A204.1 (cell line): ENCODE measurements around the gene CTSF.
A peak's percentile ranks its signal among the peaks of the same experiment; 100 is the strongest.
"Not testable (repeated sequence)": the region's sequence is repeated elsewhere in the genome, so short reads cannot be mapped to it uniquely, and the experiment has no call there.

ENCODE experiments used
- FAIRE-seq: peaks from 2 replicates; lab custom pipeline; 2012; peaks lifted over from hg19 to GRCh38; lab: Jason Lieb, UNC

CTSF gene

DNA sequence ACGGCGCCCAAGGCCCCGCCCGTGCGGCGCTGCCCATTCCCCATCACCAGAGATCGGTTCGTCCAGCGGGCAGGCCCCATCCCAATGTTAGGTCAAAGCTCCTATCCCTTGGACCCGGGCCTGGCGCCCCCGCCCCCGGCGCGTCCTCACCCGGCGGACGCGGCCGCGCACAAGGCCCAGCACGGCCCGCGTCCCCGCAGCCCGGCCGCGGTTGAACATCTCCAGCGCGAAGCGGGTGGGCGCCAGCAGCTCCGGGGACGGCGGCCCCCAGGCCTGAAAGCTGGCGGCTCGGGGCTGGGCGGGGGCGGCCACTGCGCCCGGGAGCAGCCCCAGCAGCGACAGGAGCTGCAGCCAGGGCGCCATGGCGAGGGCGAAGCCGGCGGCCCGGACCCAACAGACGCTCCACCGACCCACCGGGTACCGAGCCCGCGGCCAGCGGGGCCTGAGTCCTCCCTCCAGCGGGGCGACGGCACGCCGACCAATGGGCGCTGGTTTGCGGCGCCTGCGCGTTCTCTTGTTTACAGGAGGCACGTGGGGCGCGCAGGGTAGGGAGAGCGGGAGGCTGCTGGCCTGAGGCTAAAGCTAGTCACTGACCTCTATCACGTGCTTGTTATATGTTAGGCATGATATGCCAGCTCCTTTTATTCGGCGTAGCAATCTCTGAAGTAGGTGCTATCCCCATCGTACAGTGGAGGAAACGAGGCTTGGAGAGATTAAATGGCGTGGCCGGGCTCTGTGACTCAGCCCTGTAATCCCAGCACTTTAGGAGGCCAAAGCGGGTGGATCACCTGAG, at the start of gene CTSF:
CTSF (minus strand) TSS at position 483 of the 793 bp plus-strand sequence; CDS start at position 363, 120 bp downstream.
- no peak for FAIRE-seq

DNA sequence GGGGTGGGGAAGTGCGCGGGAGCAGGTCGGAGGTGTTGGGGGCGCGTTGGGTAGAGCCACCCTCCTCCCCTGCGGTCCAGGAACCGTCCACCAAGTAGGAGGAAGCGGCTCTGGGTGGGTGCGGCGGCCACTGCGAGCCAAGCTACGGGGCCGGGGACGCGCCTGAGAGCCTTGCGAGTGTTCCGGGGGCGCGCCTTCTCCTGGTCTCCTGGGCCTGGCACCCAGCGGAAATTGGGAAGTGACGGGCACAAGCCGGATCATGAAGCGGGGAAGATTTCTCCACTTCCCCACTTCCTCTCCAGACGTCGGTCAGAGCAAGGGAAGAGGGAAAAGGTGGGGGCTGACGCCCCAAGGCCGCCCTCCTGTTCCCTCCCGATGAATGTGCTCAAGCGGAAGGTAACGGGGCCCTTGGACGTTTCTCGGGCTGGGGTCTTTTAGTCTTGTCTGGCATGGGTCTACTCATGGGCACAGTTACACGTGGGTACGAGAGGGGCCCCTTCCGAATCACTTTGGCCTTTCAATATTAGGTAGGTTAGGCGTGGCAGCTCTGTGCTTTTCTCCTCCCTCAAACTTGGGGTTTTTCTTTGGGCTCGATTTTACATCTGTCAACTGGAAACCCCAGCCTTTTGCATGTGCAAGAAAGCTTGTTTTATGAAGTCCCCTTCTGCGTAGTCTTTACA, 48.9 kb upstream of the CTSF start:
- no peak for FAIRE-seq

DNA sequence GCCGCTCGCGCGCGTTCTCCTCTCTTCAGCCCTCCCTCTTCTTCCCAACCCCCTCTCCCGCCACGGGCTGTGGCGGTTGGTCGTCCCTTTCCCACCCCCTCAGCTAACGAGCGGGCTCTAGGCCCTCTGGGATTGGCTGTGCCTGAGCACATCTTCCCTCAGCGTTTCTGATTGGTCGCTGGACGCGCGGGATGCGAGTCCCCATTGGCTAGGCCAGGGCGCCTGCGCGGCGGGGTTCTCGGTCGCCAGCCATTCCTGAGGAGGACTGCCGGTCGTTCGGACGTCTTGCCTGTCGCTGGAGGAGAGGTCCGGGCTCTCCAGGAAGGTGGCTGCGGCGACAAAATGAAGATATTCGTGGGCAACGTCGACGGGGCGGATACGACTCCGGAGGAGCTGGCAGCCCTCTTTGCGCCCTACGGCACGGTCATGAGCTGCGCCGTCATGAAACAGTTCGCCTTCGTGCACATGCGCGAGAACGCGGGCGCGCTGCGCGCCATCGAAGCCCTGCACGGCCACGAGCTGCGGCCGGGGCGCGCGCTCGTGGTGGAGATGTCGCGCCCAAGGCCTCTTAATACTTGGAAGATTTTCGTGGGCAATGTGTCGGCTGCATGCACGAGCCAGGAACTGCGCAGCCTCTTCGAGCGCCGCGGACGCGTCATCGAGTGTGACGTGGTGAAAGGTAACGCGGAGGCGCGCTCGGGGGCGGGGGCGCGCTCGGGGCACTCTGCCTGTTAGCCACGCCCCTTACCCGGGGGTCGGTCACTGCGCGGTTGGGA, 48.2 kb upstream of the CTSF start, which contains the start of gene RBM14:
RBM14 (plus strand) TSS at position 252 of the 776 bp plus-strand sequence; CDS start at position 343, 91 bp downstream.
- FAIRE-seq, result peak; percentile 92

DNA sequence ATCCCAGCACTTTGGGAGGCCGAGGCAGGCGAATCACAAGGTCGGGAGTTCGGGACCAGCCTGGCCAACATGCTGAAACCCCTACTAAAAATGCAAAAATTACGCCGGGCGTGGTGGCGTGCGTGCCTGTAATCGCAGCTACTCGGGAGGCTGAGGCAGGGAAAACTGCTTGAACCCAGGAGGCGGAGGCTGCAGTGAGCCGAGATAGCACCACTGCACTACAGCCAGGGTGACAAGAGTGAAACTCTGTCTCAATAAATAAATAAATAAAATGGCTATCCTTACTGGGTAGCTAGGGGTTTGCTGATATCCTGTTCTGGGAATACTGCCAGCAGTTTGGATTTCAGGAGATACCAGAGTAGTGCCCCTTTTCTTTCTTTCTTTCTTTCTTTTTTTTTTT, 45.7 kb upstream of the CTSF start:
- FAIRE-seq, result no peak

DNA sequence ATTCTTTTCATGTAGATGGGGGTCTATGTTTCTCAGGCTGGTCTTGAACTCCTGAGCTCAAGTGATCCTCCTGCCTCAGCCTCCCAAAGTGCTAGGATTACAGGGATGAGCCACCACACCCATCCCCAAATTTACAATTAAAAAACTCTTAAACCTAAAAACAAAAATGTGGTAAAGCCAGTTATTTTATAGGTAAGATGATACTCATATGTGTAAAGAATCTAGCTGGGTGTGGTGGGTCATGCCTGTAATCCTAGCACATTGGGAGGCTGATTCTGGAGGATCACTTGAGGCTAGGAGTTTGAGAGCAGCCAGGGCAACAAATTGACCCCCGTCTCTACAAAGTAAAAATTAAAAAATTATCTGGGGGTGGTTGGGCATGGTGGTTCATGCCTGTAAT, 44.1 kb upstream of the CTSF start:
- no peak for FAIRE-seq

DNA sequence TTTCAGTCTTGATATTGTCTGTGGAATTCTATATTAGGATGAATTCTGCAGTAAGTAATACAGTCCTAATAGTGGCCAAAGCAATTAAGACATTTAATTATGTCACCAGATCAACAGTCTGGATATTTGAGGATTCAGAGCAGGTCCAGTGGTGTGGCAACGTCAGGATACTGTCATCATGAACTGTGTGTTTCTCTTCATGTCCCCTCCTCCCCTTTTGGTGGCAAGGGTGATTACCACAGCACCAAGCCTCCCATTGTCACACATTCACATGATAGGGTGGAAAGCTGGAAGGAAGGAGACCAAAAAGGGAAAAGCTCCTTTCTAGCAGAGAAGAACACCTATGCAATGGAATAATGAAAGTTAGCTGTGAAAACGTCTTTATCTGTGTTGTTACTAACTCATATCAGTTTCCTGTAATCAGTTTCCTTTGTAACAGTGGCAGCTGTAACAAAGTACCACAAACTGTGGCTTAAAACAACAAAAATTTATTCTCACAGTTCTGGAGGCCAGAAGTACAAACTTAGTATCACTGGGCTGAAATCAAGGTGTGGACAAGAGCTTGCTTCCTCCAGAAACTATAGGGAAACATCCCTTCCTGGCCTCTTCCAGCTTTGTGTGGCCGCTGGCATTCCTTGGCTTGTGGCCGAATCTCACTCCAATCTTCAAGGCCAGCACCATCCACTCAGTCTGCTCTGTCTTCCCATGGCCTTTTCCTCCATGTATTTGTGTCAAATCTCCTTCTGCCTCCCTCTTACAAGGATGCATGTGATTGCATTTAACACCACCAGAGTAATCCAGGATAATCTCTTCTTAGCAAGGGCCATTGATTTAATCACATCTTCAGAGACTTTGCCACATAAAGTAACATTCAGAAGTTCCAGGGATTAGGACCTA, 41.6 kb upstream of the CTSF start:
- no peak for FAIRE-seq

DNA sequence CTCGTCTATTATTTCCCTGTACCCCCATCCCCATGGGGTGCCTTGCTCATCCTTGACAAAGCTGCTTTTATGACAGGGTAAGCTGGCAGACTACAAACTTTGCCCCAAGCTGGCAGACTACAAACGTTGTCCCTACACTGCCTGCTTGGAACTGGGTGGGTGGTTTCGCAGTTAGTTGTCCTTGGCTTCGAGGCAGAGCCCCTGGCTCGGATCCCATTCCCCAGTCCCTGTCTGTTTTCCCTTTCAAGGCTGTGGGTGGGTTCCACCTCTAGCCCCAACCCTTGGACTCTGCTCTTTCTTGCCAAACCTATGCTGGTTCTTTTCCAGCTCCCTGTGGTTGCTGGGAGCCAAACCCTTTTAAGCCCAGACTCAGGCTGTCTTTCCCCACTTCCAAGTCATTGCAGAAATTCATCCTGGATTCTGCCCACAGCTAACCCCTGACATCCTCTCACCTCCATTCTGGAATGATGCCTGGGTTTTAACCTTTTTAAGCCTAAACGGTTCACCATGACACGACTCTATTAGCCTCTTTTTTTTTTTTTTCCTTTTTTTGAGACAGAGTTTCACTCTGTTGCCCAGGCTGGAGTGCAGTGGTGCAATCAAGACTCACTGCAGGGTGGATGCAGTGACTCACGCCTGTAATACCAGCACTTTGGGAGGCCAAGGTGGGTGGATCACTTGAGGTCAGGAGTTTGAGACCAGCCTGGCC, 38.9 kb upstream of the CTSF start:
- FAIRE-seq, result no peak

DNA sequence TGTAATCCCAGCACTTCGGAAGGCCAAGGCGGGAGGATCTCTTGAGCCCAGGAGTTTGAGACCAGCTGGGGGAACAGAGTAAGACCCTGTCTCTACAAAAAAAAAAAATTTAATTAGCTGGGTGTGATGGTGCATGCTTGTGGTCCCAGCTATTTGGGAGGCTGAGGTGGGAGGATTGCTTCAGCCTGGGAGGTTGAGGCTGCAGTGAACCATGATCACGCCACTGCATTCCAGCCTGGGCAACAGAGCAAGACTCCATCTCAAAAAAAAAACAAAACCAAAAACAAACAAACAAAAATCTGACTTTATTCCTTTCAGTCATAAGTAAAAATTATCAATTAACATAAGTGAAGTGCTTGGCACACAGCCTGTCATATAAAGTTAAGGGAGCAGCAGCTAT, 38.2 kb upstream of the CTSF start:
- FAIRE-seq, result not testable (repeated sequence)

DNA sequence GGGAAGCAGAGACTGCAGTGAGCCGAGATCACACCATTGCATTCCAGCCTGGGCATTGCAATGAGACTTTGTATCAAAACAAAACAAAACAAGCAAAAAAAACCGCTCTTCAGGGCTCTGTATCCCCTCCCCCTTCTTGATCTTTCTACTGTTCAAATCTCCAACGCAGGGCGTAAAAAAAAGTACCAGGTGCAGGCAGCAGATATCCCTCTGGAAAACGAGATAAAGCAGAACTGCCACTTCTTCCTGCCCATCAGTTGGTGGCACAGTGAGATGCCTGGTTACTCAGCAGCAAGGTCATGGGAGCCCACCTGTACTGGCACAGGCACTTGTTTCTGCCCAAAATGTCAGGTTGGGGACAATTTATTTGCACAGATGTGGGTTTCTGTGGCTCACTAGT, 35.7 kb upstream of the CTSF start:
- no peak for FAIRE-seq

DNA sequence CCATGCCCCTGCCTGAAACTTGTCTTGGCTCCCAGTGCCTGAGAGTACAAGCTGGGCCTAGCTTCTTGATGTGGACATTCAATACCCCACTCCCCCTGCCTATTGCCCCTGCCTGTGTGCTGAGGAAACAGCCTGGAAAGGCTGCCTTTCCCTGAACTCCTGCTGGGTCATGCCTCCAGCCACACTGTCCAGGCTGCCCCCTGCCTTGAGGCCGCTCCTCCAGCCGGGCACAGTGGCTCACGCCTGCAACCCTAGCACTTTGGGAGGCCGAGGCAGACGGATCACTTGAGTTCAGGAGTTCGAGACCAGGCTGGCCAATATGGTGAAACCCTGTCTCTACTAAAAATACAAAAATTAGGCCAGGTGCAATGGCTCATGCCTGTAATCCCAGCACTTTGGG, 34.7 kb upstream of the CTSF start:
- no peak for FAIRE-seq

DNA sequence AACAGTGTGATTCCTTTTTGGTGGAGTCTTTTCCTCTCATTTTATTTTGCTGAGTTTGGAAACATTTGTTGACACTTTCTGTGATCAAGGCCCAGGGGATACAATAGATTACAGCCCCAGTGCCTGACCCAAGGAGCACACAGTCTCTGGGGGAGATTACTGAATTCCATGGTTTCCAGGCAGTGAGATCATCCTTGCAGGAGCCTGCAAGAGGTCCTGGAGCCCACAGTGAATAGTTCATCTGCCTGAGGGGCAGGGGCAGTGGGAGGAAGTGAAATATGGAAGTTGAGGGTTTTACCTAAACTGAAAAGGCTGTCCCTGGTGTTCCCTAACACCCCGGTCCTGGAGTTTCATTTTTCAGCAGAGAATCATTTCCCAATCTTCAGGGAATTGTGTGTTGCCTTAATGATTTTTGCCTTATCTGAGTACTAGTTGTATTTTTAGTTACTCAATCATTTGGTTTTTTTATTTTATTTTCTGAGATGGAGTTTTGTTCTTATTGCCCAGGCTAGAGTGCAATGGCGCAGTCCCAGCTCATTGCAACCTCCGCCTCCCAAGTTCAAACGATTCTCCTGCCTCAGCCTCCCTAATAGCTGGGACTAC, 32.3 kb upstream of the CTSF start:
- FAIRE-seq, result no peak

DNA sequence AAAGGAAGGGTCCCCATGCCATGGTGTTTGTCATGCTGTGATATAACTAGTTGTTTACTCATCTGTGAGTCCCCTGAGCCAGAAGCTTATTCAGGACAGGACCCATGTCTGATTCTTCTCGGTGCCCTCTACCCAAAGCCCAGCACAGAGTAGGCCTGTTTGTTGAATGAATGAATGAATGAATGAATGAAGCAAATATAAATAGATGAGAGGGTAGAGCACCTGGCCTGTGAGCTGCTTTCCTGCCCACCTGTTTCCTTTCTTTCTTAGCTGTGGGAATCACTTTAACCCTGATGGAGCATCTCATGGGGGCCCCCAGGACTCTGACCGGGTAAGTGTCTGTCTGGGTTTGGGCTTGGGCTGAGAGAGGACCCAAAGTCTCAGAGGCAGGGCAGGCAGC, 31.8 kb upstream of the CTSF start:
- no peak for FAIRE-seq

DNA sequence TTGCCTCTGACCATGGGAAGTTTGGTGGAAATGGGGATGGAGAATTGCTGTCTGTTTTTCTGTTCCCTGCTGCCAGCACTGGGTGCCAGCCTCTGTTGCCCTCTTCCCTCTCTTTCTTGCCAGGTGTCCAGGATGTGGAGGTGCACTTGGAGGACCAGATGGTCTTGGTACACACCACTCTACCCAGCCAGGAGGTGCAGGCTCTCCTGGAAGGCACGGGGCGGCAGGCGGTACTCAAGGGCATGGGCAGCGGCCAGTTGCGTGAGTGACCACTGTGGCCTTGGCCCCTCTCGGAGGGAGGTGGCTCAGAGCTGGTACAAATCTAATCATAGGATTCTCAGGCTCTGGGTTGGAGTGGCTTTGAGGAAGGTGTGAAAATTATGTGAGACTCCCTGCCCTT, 30.6 kb upstream of the CTSF start:
- no peak for FAIRE-seq

DNA sequence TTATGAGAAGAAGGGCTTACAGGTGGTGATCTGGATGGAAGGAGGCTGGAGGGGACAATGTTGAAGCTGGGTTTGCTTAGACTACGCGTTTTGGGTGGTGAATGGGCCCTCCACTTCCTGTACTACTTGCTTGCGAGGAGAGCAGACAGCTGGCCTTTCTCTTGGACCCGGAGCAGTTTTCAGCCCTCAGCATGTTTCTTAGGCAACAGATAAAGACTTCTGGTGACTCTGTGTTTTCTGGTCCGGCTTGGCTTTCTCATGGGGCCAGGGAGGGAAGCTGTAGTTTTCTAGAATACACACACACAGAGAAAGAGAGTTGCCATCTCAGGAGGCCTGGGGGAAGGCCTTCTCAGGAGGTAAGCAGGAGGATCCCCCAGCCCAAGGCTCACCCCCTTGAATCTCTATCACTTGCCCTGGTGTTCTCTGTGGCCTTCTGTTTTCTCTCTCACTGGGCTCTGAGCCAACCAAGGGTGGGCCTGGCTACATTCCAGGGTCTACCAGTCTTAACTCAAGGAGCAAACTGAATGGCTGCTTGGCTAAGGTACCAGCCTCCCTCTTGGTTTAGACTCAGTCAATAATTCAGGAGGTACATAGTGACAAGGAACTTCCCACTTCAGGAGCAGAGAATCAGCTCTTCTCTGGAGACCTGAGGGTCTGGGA, 27.0 kb upstream of the CTSF start:
- no peak for FAIRE-seq

DNA sequence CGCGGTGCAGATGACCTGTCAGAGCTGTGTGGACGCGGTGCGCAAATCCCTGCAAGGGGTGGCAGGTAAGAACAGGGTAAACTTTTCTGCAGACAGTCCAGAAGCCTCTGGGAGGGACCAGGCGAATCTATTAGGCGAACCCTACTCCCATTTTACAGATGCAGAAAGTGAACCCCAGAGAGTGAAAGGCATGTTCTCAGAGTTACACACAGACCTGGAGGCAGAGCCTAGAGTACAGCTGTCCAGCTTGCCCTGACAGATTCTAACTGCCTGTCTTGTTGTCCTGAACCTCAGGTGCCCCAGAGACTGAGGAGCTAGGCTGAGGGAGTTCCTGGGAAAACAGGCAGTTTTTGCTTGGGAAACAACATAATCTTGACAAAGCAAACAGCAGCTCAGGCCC, 25.2 kb upstream of the CTSF start:
- no peak for FAIRE-seq

DNA sequence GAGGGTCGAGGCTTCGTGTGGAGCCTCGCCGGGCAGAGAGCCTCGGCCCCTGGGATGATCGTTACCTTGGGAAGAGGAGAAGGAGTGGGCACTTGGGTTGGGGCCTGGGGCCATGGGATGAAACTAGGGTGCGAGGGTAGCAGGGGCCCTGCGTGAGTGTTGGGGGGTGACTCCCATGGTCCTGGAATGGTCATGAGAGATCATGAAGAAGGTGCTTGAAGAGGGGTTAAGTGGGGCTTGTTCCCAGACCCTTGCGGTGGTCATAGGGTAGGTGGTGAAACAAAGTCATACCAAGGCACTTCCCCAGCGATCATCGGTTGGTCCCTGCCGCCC, 24.9 kb upstream of the CTSF start:
- no peak for FAIRE-seq

DNA sequence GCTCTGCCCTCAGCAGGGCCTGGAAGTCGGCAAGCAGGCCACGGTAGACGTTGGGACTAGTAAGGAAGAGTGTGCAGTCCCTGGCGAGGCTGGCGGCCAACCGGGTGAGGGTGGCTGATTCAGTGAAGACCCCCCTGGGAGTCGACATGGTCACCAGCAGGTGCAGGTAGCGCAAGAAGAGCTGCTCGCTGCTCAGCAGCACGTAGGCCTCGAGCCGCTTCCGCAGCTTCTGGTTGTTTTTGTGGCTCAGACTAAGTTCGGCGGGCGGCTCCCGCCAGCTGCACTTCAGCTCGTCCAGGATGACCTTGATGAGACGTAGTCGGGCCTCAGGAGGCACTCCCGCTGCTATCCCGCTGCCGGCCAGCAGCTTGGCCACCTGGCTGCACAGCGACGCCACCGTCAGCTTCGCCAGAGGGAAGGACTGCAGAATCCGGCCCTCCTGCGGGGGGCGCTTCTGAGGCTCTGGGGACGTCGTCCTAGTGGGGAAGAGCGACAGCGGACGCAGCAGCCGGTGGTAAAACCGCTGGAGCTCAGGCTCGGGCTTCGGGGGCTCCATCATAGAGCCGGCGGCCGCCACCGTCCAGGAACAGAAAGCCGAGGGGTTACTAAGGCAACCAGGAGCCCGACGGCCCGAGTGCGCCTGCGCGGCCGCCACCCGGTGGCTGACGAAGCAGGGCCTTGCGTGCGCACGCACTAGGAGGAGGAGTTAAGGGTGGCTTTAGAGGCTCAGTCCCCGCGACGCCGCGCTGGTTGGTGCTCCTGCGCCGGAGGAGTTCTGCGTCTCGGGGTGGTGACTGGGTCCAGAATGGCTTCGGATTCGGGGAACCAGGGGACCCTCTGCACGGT, 24.3 kb upstream of the CTSF start, which contains the start of the genes CCDC87 and CCS:
CCDC87 (minus strand) TSS at position 607 of the 846 bp plus-strand sequence; CDS start at position 559, 48 bp downstream.
CCS (plus strand) TSS at position 729 of the 846 bp plus-strand sequence; CDS start at position 806, 77 bp downstream.
- FAIRE-seq, result no peak

DNA sequence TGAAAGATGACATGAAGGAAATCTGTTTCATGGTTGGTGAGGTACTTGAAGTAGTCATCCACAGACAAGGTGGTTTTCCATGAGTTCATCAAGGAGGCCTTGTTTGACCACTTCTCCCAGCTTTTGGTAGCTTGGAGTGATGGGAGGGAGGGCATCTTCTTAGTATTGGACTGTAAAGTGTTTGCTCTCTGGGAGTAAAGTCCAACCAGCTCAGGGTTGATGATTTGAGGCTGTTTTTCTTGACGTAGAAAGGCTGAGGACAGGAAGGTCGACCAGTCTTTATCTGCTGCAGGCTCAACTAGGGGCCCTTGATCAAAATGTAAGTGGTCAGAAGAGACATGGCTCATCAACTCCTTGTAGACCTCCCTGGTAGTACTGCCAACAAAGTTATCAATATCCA, 22.8 kb upstream of the CTSF start:
- FAIRE-seq, result no peak

DNA sequence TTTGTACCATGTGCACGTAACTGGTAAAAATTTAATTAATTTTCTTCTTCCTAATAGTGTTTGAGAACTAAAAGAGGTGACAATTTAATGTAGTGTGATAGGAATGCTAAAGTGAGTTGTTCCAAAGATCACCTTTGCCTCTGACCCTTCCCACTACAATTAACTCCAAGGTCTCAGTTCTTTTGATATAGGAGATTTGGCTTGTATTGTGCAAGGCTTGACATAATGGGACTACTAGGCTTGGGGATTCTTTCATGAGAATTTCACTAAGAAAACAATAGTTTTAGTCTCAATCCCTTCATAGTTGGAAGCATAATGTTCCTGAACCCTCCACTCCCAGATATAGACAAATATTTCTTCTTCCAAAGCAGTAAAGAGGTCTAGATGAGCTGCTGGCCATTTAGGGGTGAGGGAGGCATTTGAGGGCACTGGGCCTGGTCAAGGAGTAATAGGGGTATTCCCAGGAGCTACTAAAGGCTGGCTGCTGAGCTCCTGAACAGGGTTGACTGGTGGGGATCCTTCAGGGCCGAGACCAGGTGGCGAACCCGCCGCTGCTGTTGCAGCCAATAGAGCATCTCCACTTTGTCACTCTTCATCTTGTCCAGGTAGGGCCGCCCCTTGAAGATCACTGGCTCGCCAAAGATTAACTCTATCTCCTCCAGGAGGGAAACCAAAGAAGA, 21.7 kb upstream of the CTSF start:
- no peak for FAIRE-seq
